ENCODE measurements around the gene TMEM116.

TMEM116 gene

DNA sequence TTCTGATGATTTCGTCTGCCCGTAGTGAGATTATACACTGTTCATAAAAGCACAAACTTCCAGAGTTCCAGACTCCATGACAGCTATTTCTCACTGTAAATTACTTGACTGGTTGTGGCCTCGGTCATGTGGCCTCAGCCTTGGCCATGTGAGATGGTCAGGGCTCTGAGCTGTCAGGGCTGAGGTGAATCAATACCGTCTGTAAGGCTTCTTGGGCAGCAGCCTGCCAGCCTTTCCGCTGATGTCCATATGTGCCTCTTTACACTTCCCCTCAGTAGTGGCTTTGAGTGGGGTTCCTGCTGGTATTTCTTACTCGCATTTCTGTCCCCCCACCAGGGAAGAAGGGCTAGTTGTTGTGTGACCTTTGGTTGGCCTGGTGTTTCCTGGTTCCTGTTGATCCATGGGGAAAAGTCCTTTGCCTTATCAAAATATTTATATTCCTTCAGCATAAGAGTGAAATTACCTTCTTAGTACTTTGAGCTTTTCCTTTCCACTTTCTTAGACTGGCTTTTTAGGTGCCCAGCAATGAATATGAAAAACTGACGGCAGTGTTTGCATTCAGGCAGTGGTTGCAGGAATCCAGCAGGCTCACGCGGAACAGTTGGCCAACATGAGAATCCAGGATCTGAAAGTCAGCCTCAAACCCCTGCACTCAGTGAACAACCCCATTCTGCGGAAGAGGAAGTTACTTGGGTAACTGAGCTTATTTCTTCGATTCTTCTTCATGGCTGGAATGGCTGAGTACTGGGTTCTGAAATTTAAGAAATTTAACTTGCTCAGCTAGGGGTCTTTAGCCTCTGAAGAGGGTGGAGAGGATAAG is 124.8 kb downstream of the TMEM116 start:
- DNase-seq: no peak

DNA sequence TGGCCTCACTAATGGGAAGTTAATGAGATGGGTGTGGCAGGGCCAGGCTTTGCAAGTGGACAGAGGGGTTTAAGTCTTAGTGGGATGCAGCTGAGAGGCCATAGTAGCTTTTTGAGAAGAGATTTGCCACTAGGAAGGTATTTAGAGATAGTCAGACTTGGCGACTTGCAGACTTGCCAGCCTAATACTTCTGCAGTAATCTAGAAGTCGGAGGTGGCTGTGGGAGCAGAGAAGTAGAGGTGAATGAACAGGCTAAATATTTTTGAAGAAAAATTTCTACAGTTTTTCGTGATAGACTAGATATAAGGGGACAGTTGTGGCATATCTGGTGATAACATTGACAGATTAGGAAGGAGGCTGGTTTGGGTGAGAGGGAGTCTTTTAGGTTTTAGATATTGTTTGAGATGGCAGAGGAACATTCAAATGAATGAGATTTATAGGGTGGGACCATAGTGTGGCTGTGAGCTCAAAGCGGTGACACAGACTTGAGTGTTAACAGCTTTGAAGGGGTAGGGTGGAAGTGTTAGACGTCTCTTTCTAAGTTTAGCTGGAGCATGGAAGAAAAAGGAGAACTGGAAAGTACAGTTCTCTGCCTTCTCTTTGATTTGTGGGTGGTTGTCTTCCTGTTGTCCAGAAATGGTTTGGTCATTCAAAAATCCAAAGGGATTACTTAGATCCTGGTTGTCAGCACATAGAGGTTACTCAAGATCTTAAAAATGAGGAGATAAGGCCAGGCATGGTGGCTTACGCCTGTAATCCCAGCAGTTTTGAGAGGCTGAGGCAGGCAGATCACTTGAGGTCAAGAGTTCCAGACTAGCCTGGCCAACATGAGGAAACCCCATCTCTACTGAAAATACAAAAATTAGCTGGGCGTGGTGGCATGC is 126.1 kb downstream of the TMEM116 start:
- DNase-seq: no peak

DNA sequence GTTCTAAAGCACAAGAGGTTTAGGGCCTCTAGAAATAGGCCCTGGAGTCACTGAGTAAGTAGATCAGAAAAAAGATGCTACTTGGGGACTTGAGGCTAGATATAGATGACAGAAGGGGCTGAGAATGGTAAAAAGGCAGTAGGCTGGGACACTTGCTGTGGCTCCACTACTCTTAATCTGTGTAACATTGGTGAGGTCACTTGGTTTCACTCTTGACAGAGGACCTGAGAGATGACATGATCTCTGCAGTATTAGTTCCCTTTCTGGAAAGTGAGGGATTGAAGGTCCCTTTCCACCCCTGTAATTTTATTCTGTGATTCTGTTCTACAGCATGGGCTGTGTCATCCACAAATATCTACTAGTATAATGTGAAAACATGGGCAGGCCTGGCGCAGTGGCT is 131.2 kb downstream of the TMEM116 start:
- DNase-seq: no peak

Measured in CD4-positive, alpha-beta T cell treated with Interferon alpha-2 for 1 hour (primary cell).